ENCODE measurements around the gene ACHE. TPM values are rescaled to one million over a fixed set of nuclear protein-coding genes. Genes with fewer than 3 reads are reported as not detected.
A peak's percentile ranks its signal among the peaks of the same experiment; 100 is the strongest.

Gene ACHE
- total RNA-seq (3.6 TPM), polyA plus RNA-seq (ENCODE audit: insufficient read depth, low read depth, low replicate concordance) (1.6 TPM)
- long read RNA-seq, donor 1: 0 reads
- long read RNA-seq, donor 2, partial matches to known transcripts: 0 of 2 reads
- long read RNA-seq, donor 2, other reads (novel, unspliced or antisense): 0 of 2 reads
- long read RNA-seq, donor 3, partial matches to known transcripts: 0 of 1 reads
- long read RNA-seq, donor 3, other reads (novel, unspliced or antisense): 0 of 1 reads
- long read RNA-seq, donor 4, partial matches to known transcripts: 0 of 1 reads
- long read RNA-seq, donor 4, other reads (novel, unspliced or antisense): 0 of 1 reads
- long read RNA-seq, donor 5: 0 reads
- long read RNA-seq, donor 6: 0 reads
- long read RNA-seq, donor 7, partial matches to known transcripts: 1 of 4 reads
- long read RNA-seq, donor 7, other reads (novel, unspliced or antisense): 1 of 4 reads
- long read RNA-seq, donor 8, partial matches to known transcripts: 0 of 2 reads
- long read RNA-seq, donor 8, other reads (novel, unspliced or antisense): 0 of 2 reads
- long read RNA-seq, donor 9, partial matches to known transcripts: 0 of 1 reads
- long read RNA-seq, donor 9, other reads (novel, unspliced or antisense): 0 of 1 reads
- long read RNA-seq, donor 10, partial matches to known transcripts: 0 of 1 reads
- long read RNA-seq, donor 10, other reads (novel, unspliced or antisense): 0 of 1 reads

DNA sequence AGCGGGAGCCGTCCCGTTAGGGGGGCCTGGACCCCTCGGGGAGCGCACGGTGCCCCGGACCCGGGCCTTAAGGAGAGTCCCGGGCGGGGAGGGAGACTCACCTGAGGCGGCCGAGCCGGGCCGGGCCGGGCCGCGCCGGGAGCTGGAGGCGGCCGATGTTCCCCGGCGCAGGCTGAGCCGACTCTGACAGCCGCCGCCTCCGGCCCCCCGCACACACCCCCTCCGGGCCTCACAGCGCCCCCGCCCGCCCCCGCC lies at the start of gene ACHE:
Gene ACHE (minus strand): TSS at position 188 of the 255 bp plus-strand sequence. CDS start 1,656 bp downstream, outside the sequence.
- FAIRE-seq: no peak
- Histone ChIP-seq H3K27ac (ENCODE audit: low read depth in 2 of 2, low read length in 2 of 2) (peak within 1 kb of the TSS in 1 of 2 donors; percentile 11), H3K27me3 (ENCODE audit: control insufficient read depth, insufficient read depth, low read length) (peaks cover 5% of the 10 kb centered on the region)

DNA sequence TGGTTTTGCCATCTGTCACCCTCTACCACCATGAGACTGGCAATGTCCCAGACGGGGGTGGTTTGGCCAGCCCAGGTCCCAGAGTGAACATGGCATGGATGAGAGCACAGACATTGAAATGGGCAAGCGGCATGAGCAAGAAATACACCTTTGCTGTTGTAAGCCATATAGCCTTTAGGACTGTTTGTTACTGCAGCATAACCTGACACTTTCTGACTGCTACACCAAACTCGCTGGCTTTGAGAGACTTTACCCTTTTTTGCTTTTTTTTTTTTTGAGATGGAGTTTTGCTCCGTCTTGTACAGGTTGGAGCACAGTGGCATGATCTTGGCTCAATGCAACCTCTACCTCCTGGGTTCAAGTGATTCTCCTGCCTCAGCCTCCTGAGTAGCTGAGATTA lies 48.5 kb upstream of the ACHE start:
- FAIRE-seq: no peak
- TF ChIP-seq, protein P1, sequence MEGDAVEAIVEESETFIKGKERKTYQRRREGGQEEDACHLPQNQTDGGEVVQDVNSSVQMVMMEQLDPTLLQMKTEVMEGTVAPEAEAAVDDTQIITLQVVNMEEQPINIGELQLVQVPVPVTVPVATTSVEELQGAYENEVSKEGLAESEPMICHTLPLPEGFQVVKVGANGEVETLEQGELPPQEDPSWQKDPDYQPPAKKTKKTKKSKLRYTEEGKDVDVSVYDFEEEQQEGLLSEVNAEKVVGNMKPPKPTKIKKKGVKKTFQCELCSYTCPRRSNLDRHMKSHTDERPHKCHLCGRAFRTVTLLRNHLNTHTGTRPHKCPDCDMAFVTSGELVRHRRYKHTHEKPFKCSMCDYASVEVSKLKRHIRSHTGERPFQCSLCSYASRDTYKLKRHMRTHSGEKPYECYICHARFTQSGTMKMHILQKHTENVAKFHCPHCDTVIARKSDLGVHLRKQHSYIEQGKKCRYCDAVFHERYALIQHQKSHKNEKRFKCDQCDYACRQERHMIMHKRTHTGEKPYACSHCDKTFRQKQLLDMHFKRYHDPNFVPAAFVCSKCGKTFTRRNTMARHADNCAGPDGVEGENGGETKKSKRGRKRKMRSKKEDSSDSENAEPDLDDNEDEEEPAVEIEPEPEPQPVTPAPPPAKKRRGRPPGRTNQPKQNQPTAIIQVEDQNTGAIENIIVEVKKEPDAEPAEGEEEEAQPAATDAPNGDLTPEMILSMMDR (IDR thresholded peaks at IDR 0.05; ENCODE audit: borderline replicate concordance, extremely low read depth, insufficient read depth): no peak
- no peak overlapping the region for H3K27ac ChIP-seq (ENCODE audit: low read depth in 2 of 2, low read length in 2 of 2)

More for the DNA sequence above, at the start of gene ACHE:
- H3K4me3 ChIP-seq (ENCODE audit: low read length in 3 of 3): peak within 1 kb of the TSS in 2 of 3 donors; percentile 37 to 47
- TF ChIP-seq, protein P1 (IDR thresholded peaks at IDR 0.05; ENCODE audit: borderline replicate concordance, extremely low read depth, insufficient read depth): no peak
- H3K36me3 ChIP-seq (ENCODE audit: control insufficient read depth in 2 of 3, insufficient read depth in 3 of 3, low read length in 3 of 3): no peaks in the 10 kb centered on the region
- H3K4me1 ChIP-seq (ENCODE audit: control insufficient read depth in 2 of 3, insufficient read depth in 2 of 3, low read depth in 1 of 3, low read length in 3 of 3): peaks cover 0 to 6% (median 0%) of the 10 kb centered on the region in 3 donors
- H3K9ac ChIP-seq (ENCODE audit: low read length in 3 of 3): peak within 1 kb of the TSS in 1 of 3 donors; percentile 40
- no peaks in the 10 kb centered on the region for H3K9me3 ChIP-seq (ENCODE audit: control insufficient read depth in 2 of 3, insufficient read depth in 1 of 3, low read length in 3 of 3)
- intact Hi-C loops (cut with DNase I): loop anchor here (5.0 kb wide), 1 partner anchor 157 kb away; no protein-coding TSS in a partner anchor
- DNase-seq: no peak

DNA sequence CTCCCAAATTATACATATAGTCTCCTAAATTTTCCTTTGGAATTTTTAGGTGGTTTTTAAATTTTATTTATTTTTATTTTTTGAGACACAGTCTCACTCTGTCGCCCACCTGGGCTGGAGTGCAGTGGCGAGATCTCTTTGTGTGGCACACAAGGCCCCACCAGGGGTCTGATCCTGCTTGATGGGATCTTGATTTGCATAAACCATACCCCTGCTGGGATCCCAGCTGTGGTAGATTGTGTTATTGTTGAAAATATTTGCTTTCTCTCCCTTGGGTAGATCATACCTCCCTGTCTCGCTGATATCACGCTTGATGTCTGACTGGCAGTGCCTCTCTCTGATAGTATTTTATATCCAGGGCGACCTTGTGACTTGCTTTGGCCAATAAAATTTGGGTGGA lies 48.0 kb upstream of the ACHE start:
- intact Hi-C loops (cut with DNase I): no loop called here
- no peaks in the 10 kb centered on the region for H3K9me3 ChIP-seq (ENCODE audit: control insufficient read depth in 2 of 3, insufficient read depth in 1 of 3, low read length in 3 of 3)
- no peak overlapping the region for H3K4me3 ChIP-seq (ENCODE audit: low read length in 3 of 3)
- H3K36me3 ChIP-seq (ENCODE audit: control insufficient read depth in 2 of 3, insufficient read depth in 3 of 3, low read length in 3 of 3): no peaks in the 10 kb centered on the region
- no peak overlapping the region for H3K9ac ChIP-seq (ENCODE audit: low read length in 3 of 3)
- no peak overlapping the region for H3K27ac ChIP-seq (ENCODE audit: low read depth in 2 of 2, low read length in 2 of 2)
- FAIRE-seq (no peak), DNase-seq (no peak)
- no peaks in the 10 kb centered on the region for H3K27me3 ChIP-seq (ENCODE audit: control insufficient read depth, insufficient read depth, low read length)
- TF ChIP-seq, protein P1 (IDR thresholded peaks at IDR 0.05; ENCODE audit: borderline replicate concordance, extremely low read depth, insufficient read depth): no peak
- H3K4me1 ChIP-seq (ENCODE audit: control insufficient read depth in 2 of 3, insufficient read depth in 2 of 3, low read depth in 1 of 3, low read length in 3 of 3): no peaks in the 10 kb centered on the region

More for the DNA sequence above, 48.5 kb upstream of the ACHE start:
- H3K27me3 ChIP-seq (ENCODE audit: control insufficient read depth, insufficient read depth, low read length): no peaks in the 10 kb centered on the region
- no peak overlapping the region for H3K9ac ChIP-seq (ENCODE audit: low read length in 3 of 3)
- no peaks in the 10 kb centered on the region for H3K4me1 ChIP-seq (ENCODE audit: control insufficient read depth in 2 of 3, insufficient read depth in 2 of 3, low read depth in 1 of 3, low read length in 3 of 3)
- no peak for DNase-seq
- no peak overlapping the region for H3K4me3 ChIP-seq (ENCODE audit: low read length in 3 of 3)
- no peaks in the 10 kb centered on the region for H3K36me3 ChIP-seq (ENCODE audit: control insufficient read depth in 2 of 3, insufficient read depth in 3 of 3, low read length in 3 of 3)
- no peaks in the 10 kb centered on the region for H3K9me3 ChIP-seq (ENCODE audit: control insufficient read depth in 2 of 3, insufficient read depth in 1 of 3, low read length in 3 of 3)
- intact Hi-C loops (cut with DNase I): no loop called here
